ENCODE data around the gene USP25.

The USP25 gene

GRCh38 chr21:15825700-15826099 is 95.9 kb downstream of the USP25 start:
- H3K36me3 ChIP-seq (ENCODE audit: control insufficient read depth, insufficient read depth, low read length): peaks cover 17% of the 10 kb centered on the region
- no peak overlapping the region for H3K27ac ChIP-seq (ENCODE audit: insufficient read depth, low read length, poor library complexity, severe bottlenecking)
- no peak for DNase-seq
- no peaks in the 10 kb centered on the region for H3K9me3 ChIP-seq (ENCODE audit: control insufficient read depth, low read length)
- no peaks in the 10 kb centered on the region for H3K4me1 ChIP-seq (ENCODE audit: control insufficient read depth, insufficient read depth, low read length, poor library complexity, severe bottlenecking)
- H3K4me3 ChIP-seq (ENCODE audit: insufficient read depth, low read depth, low read length, poor library complexity, severe bottlenecking): no peak overlapping the region
- H3K27me3 ChIP-seq (replicated peaks; ENCODE audit: control insufficient read depth, insufficient read depth, low read length, poor library complexity, severe bottlenecking): no peaks in the 10 kb centered on the region

GRCh38 chr21:15826147-15826780 is 96.5 kb downstream of the USP25 start:
- DNase-seq: no peak
- H3K27me3 ChIP-seq (replicated peaks; ENCODE audit: control insufficient read depth, insufficient read depth, low read length, poor library complexity, severe bottlenecking): no peaks in the 10 kb centered on the region
- H3K4me3 ChIP-seq (ENCODE audit: insufficient read depth, low read depth, low read length, poor library complexity, severe bottlenecking): no peak overlapping the region
- peaks cover 21% of the 10 kb centered on the region for H3K36me3 ChIP-seq (ENCODE audit: control insufficient read depth, insufficient read depth, low read length)
- H3K9me3 ChIP-seq (ENCODE audit: control insufficient read depth, low read length): no peaks in the 10 kb centered on the region
- H3K27ac ChIP-seq (ENCODE audit: insufficient read depth, low read length, poor library complexity, severe bottlenecking): no peak overlapping the region
- H3K4me1 ChIP-seq (ENCODE audit: control insufficient read depth, insufficient read depth, low read length, poor library complexity, severe bottlenecking): no peaks in the 10 kb centered on the region

- H3K4me3 ChIP-seq (ENCODE audit: insufficient read depth, low read depth, low read length, poor library complexity, severe bottlenecking): no peak overlapping the region
- no peak overlapping the region for H3K27ac ChIP-seq (ENCODE audit: insufficient read depth, low read length, poor library complexity, severe bottlenecking)
- H3K36me3 ChIP-seq (ENCODE audit: control insufficient read depth, insufficient read depth, low read length): peaks cover 29% of the 10 kb centered on the region
- no peaks in the 10 kb centered on the region for H3K27me3 ChIP-seq (replicated peaks; ENCODE audit: control insufficient read depth, insufficient read depth, low read length, poor library complexity, severe bottlenecking)
- H3K4me1 ChIP-seq (ENCODE audit: control insufficient read depth, insufficient read depth, low read length, poor library complexity, severe bottlenecking): no peaks in the 10 kb centered on the region
- no peak for DNase-seq
- no peaks in the 10 kb centered on the region for H3K9me3 ChIP-seq (ENCODE audit: control insufficient read depth, low read length)
Observed at GRCh38 chr21:15826908-15827601, 97.3 kb downstream of the USP25 start.

DNA sequence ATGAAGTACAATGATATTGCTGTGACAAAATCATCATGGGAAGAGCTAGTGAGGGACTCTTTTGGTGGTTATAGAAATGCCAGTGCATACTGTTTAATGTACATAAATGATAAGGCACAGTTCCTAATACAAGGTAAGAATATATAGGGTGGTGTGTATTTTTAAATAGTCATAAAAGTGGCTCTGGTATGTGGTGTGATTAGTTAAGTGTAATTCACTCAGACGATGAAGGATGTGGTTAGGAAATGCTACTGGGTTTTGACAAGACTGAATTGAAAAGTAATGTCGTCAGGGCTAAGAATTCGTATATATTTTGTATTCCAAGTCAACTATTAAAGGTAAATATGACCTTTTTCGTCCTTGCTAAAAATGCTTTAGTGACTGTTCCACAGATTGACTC is 101.7 kb downstream of the USP25 start:
- H3K36me3 ChIP-seq (ENCODE audit: control insufficient read depth, insufficient read depth, low read length): peaks cover 36% of the 10 kb centered on the region
- H3K27me3 ChIP-seq (replicated peaks; ENCODE audit: control insufficient read depth, insufficient read depth, low read length, poor library complexity, severe bottlenecking): no peaks in the 10 kb centered on the region
- no peaks in the 10 kb centered on the region for H3K4me1 ChIP-seq (ENCODE audit: control insufficient read depth, insufficient read depth, low read length, poor library complexity, severe bottlenecking)
- DNase-seq: no peak
- H3K9me3 ChIP-seq (ENCODE audit: control insufficient read depth, low read length): no peaks in the 10 kb centered on the region
- H3K27ac ChIP-seq (ENCODE audit: insufficient read depth, low read length, poor library complexity, severe bottlenecking): no peak overlapping the region
- no peak overlapping the region for H3K4me3 ChIP-seq (ENCODE audit: insufficient read depth, low read depth, low read length, poor library complexity, severe bottlenecking)

DNA sequence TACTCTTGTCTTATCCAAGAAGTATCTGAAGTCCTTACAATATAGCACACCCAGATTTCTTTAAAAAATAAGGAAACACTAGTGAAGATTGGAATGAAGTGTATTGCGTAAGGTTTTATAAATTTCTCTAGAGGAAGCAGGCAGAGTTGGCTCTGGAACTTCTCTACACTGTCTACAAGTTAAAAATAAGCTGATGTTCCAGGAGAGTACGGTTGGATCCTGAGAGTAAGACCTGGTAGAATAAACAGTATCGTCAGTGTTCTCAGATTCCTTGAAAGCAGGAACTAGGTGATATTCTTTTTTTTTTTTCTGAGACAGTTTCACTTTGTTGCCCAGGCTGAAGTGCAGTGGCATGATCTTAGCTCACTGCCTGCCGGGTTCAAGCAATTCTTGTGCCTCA is 107.9 kb downstream of the USP25 start:
- no peak overlapping the region for H3K27ac ChIP-seq (ENCODE audit: insufficient read depth, low read length, poor library complexity, severe bottlenecking)
- peaks cover 6% of the 10 kb centered on the region for H3K36me3 ChIP-seq (ENCODE audit: control insufficient read depth, insufficient read depth, low read length)
- no peaks in the 10 kb centered on the region for H3K4me1 ChIP-seq (ENCODE audit: control insufficient read depth, insufficient read depth, low read length, poor library complexity, severe bottlenecking)
- H3K27me3 ChIP-seq (replicated peaks; ENCODE audit: control insufficient read depth, insufficient read depth, low read length, poor library complexity, severe bottlenecking): no peaks in the 10 kb centered on the region
- no peak overlapping the region for H3K4me3 ChIP-seq (ENCODE audit: insufficient read depth, low read depth, low read length, poor library complexity, severe bottlenecking)
- no peak for DNase-seq
- no peaks in the 10 kb centered on the region for H3K9me3 ChIP-seq (ENCODE audit: control insufficient read depth, low read length)

DNA sequence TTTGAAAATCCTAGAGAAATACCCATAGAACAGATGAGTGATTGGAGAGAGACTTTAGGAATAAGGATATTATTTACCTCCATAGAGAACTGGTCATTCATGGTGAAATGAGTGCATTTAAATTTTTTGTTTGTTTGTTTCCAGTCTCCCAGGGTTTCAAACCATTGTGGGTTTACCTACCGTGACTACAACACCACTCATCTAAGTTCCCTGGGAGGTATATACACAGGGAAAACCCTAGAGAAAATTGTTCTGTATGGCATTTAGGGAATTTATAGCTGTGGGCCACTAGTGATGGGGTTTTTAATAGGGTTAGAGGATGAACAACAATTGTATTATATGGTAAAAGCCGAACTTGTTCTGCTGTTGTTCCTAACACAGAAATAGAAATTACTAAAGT is 109.2 kb downstream of the USP25 start:
- Histone ChIP-seq H3K36me3 (ENCODE audit: control insufficient read depth, insufficient read depth, low read length) (peaks cover 6% of the 10 kb centered on the region), H3K27me3 (replicated peaks; ENCODE audit: control insufficient read depth, insufficient read depth, low read length, poor library complexity, severe bottlenecking) (no peaks in the 10 kb centered on the region), H3K4me1 (ENCODE audit: control insufficient read depth, insufficient read depth, low read length, poor library complexity, severe bottlenecking) (no peaks in the 10 kb centered on the region), H3K27ac (ENCODE audit: insufficient read depth, low read length, poor library complexity, severe bottlenecking) (no peak overlapping the region), H3K9me3 (ENCODE audit: control insufficient read depth, low read length) (no peaks in the 10 kb centered on the region), H3K4me3 (ENCODE audit: insufficient read depth, low read depth, low read length, poor library complexity, severe bottlenecking) (no peak overlapping the region)
- no peak for DNase-seq

- H3K4me1 ChIP-seq (ENCODE audit: control insufficient read depth, insufficient read depth, low read length, poor library complexity, severe bottlenecking): no peaks in the 10 kb centered on the region
- no peak overlapping the region for H3K4me3 ChIP-seq (ENCODE audit: insufficient read depth, low read depth, low read length, poor library complexity, severe bottlenecking)
- no peaks in the 10 kb centered on the region for H3K27me3 ChIP-seq (replicated peaks; ENCODE audit: control insufficient read depth, insufficient read depth, low read length, poor library complexity, severe bottlenecking)
- peaks cover 5% of the 10 kb centered on the region for H3K36me3 ChIP-seq (ENCODE audit: control insufficient read depth, insufficient read depth, low read length)
- H3K27ac ChIP-seq (ENCODE audit: insufficient read depth, low read length, poor library complexity, severe bottlenecking): no peak overlapping the region
- no peak for DNase-seq
- no peaks in the 10 kb centered on the region for H3K9me3 ChIP-seq (ENCODE audit: control insufficient read depth, low read length)
Observed at GRCh38 chr21:15839601-15840000, 109.8 kb downstream of the USP25 start.

GRCh38 chr21:15840406-15840805 is 110.6 kb downstream of the USP25 start:
- no peaks in the 10 kb centered on the region for H3K4me1 ChIP-seq (ENCODE audit: control insufficient read depth, insufficient read depth, low read length, poor library complexity, severe bottlenecking)
- no peaks in the 10 kb centered on the region for H3K36me3 ChIP-seq (ENCODE audit: control insufficient read depth, insufficient read depth, low read length)
- no peak for DNase-seq
- H3K27ac ChIP-seq (ENCODE audit: insufficient read depth, low read length, poor library complexity, severe bottlenecking): no peak overlapping the region
- no peaks in the 10 kb centered on the region for H3K27me3 ChIP-seq (replicated peaks; ENCODE audit: control insufficient read depth, insufficient read depth, low read length, poor library complexity, severe bottlenecking)
- no peaks in the 10 kb centered on the region for H3K9me3 ChIP-seq (ENCODE audit: control insufficient read depth, low read length)
- H3K4me3 ChIP-seq (ENCODE audit: insufficient read depth, low read depth, low read length, poor library complexity, severe bottlenecking): no peak overlapping the region

DNA sequence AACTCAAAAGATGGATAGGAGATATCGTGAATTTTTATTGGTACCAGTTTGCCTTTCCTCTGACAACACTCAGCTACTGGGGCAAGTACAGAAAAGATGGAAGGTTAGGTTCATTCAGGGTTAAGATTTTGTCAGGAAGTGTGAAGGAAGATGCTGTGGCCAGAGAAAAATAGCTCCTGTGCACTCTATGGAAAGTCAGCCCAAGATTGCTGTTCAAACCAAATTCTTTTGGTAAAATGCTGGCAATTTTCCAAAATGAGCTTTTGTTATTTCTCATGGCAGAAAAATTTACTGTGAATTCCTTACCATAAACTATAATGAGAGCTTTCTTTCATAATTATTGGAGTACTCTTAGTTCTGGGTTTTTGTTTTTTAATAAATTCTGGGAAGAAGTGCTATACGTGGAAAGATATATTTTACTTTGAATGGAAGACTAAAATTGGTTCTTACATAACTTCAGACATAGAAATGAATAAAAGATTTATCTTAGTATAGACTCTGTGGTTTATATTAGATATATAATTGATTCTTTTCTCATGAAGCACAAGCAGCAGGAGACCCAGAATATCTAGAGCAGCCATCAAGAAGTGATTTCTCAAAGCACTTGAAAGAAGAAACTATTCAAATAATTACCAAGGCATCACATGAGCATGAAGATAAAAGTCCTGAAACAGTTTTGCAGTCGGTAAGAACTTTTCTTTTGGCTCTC is 112.2 kb downstream of the USP25 start:
- H3K27ac ChIP-seq (ENCODE audit: insufficient read depth, low read length, poor library complexity, severe bottlenecking): no peak overlapping the region
- DNase-seq: no peak
- peaks cover 3% of the 10 kb centered on the region for H3K36me3 ChIP-seq (ENCODE audit: control insufficient read depth, insufficient read depth, low read length)
- no peaks in the 10 kb centered on the region for H3K4me1 ChIP-seq (ENCODE audit: control insufficient read depth, insufficient read depth, low read length, poor library complexity, severe bottlenecking)
- H3K9me3 ChIP-seq (ENCODE audit: control insufficient read depth, low read length): no peaks in the 10 kb centered on the region
- H3K4me3 ChIP-seq (ENCODE audit: insufficient read depth, low read depth, low read length, poor library complexity, severe bottlenecking): no peak overlapping the region
- no peaks in the 10 kb centered on the region for H3K27me3 ChIP-seq (replicated peaks; ENCODE audit: control insufficient read depth, insufficient read depth, low read length, poor library complexity, severe bottlenecking)

DNA sequence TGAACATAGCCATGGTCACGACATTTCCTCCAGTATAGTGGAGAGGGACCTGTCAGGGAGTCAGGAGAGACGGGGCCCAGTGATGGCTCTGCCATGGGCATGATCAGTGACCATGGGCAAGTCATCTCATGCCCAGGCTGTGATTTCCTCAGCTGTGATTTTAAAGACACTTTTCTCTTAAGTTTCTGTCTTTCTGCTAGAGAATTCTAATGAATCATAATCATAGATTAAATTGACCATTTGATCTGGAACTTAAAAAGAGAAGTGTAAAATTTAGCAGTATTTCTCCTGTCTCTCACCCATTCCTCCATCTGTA is 112.7 kb downstream of the USP25 start:
- no peaks in the 10 kb centered on the region for H3K9me3 ChIP-seq (ENCODE audit: control insufficient read depth, low read length)
- H3K4me1 ChIP-seq (ENCODE audit: control insufficient read depth, insufficient read depth, low read length, poor library complexity, severe bottlenecking): no peaks in the 10 kb centered on the region
- DNase-seq: no peak
- H3K4me3 ChIP-seq (ENCODE audit: insufficient read depth, low read depth, low read length, poor library complexity, severe bottlenecking): no peak overlapping the region
- peaks cover 3% of the 10 kb centered on the region for H3K36me3 ChIP-seq (ENCODE audit: control insufficient read depth, insufficient read depth, low read length)
- no peaks in the 10 kb centered on the region for H3K27me3 ChIP-seq (replicated peaks; ENCODE audit: control insufficient read depth, insufficient read depth, low read length, poor library complexity, severe bottlenecking)
- no peak overlapping the region for H3K27ac ChIP-seq (ENCODE audit: insufficient read depth, low read length, poor library complexity, severe bottlenecking)

All from effector memory CD4-positive, alpha-beta T cell (primary cell).